Upper lobe of left lung (tissue), 4 donors: Measurements from ENCODE around the gene SNAI1.

Experiments used
- POLR2A ChIP-seq, 4 donors: fragments of 450-650 bp; IDR thresholded peaks; one replicate each; pipeline ENCODE4 v1.5.1; 2016 to 2017; ENCODE audit warnings: antibody characterized with exemption in 4 of 4, mild to moderate bottlenecking in 2 of 4
- POLR2AphosphoS5 ChIP-seq, 2 donors: sonication (generic); formaldehyde crosslinking; IDR thresholded peaks; one replicate each; pipeline ENCODE4 v1.5.1; 2017; ENCODE audit warnings: antibody characterized with exemption in 2 of 2
- TF ChIP-seq, protein P1 (sequence below), 6 experiments: fragments of 450-650 bp in 4 of 6; fragments of 200-600 bp in 2 of 6; sonication (generic) in 2 of 6; IDR thresholded peaks; one replicate each; pipeline ENCODE4 v1.5.1; 2016 to 2019; ENCODE audit warnings: antibody characterized with exemption in 6 of 6

DNA sequence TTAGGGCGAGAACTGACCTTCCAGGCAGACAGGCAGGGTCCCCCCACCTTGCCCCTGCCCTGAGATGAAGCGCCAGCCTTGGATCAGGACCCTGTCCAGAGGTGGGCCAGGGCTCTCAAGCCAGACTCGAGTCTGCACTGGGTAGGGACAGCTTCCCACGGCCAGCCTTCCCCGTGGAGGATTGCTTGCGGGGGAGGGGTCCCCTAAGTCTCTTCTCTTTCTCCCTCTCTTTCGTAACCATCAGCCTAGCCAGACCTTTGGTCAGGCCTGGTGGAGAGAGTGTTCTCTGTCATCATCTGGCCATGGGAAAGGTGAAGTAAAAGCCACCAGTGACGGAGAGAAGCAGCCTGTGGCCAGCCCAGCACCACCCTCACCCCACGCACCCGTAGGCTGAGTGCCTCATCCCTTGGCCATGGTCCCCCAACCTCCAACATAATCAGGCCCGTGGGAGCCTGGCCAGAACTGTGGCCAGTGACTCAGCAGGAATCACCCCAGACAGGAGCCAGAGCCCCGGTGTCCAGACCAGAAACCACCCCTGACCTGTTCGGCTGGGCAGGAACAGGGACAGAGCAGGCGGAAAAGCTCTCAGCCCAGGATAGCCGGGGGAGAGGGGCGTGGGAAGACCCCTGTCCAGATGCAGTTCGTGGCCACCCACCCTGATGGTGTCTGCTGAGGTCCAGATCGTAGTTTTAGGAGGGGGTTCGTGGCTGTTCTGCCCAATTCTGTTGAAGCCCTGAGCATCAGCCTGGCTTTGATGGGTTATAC lies 47.1 kb downstream of the SNAI1 start:
- TF ChIP-seq POLR2AphosphoS5 (IDR thresholded peaks at IDR 0.05) = no peak
- TF ChIP-seq, protein P1, sequence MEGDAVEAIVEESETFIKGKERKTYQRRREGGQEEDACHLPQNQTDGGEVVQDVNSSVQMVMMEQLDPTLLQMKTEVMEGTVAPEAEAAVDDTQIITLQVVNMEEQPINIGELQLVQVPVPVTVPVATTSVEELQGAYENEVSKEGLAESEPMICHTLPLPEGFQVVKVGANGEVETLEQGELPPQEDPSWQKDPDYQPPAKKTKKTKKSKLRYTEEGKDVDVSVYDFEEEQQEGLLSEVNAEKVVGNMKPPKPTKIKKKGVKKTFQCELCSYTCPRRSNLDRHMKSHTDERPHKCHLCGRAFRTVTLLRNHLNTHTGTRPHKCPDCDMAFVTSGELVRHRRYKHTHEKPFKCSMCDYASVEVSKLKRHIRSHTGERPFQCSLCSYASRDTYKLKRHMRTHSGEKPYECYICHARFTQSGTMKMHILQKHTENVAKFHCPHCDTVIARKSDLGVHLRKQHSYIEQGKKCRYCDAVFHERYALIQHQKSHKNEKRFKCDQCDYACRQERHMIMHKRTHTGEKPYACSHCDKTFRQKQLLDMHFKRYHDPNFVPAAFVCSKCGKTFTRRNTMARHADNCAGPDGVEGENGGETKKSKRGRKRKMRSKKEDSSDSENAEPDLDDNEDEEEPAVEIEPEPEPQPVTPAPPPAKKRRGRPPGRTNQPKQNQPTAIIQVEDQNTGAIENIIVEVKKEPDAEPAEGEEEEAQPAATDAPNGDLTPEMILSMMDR (IDR thresholded peaks at IDR 0.05) = no peak
- no peak for TF ChIP-seq POLR2A (IDR thresholded peaks at IDR 0.05)
